DMS153 treated with DMSO at 0.1 percent for 48 hours (cell line): ENCODE data around the gene COL6A1.
"Not testable (repeated sequence)": the region's sequence is repeated elsewhere in the genome, so short reads cannot be mapped to it uniquely, and the experiment has no call there.

Source experiments
- DNase-seq: peaks from one replicate; lab custom pipeline; 2025; ENCODE audit not compliant: unreplicated experiment; lab: John Stamatoyannopoulos, UW

The COL6A1 gene

DNA sequence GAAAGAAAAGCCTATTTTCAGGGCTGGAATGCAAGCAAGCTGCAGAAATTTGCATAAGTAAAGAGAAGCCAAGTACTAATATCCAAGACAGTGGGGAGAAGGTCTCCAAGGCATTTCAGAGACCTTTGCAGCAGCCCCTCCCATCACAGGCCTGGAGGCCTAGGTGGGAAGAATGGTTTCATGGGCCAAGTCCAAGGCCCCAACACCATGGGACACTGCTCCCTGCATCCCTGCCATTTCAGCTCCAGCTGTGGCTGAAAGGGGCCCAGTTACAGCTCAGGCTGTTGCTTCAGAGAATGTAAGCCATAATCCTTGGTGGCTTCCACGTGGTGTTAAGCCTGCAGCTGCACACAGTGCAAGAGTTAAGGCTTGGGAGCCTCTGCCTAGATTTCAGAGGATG lies 16.9 kb upstream of the COL6A1 start:
- DNase-seq = no peak

DNA sequence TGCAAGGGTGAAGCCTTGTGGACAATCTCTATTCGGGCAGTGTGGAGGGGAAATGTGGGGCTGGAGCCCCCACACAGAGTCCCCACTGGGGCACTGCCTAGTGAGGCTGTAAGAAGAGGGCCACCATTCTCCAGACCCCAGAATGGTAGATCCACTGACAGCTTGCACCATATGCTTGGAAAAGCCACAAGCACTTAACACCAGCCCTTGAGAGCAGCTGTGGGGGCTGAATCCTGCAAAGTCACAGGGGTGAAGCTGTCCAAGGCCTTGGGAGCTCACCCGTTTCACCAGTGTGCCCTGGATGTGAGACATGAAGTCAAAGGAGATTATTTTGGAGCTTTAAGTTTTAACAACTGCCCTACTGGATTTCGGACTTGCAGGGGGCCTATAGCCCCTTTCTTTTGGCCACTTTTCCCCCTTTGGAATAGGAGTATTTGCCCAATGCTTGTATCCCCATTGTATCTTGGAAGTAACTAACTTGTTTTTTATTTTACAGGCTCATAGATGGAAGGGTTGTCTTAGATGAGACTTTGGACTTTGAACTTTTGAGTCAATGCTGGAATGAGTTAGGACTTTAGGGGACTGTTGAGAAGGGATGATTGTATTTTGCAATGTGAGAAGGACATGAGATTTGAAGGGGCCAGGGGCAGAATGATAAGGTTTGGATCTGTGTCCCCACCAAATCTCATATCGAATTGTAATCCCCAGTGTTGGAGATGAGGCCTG lies 16.3 kb upstream of the COL6A1 start:
- DNase-seq = no peak

DNA sequence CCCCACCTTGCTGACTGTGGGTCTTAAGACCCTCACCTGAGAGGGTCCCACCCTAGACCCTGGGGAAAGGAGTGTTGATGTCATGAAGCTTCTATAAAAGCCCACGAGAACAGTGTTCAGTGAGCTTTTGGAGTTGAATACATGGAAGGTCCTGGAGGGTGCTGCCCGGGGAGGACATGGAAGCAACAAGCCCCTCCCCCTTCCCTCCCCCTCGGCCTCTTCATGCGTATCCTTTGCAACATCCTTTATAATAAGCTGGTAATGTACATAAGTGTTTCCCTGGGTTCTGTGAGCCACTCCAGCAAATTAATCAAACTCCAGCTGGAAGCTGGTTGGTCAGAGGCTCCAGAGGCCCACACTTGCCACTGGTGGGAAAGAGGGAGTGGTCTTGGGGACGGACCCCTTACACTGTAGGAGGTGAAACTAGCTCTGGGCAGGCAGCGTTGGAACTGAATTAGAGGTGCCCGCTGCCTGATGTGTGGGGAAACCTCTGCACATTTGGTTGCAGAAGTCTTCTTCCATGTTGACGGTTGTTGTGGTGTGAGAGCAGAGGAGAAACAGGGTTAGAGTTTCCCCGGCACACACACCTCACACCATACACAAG lies 14.7 kb upstream of the COL6A1 start:
- no peak for DNase-seq

DNA sequence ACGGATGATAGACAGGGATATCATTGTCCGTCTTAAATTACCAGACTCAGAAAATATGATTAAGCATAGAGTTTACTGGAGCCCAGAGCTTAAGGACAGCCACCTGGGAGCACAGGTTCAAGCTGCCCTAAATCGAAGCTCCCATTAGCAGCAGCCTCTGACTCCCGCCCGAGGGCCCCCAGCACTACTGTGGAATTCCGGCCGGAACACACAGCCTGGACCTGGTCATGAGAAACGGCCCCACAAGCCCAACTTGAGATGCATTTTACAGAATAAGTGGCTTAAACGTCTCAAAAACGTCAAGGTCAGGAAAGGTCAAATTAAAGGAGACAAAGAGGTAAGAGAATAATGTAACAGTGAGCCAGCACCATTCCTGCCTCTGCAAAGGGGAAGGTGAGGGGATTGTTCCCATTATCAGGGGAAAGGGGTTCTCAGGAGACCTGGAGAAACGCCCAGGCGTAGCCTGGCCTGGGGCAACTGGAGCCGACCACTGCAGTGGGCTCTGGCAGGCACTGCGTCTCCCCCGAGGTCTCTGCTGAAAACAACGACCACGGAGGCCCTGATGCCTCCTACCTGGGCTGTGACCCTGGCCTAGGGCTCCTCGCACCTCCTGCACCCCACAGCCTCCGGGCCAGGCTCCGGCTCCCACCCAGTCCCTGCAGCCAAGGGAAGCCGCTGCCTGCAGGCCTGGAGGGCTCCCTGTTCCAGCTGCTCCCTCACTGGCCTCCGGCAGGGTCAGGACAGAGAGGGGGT lies 11.5 kb upstream of the COL6A1 start:
- no peak for DNase-seq

- peak; percentile 14 for DNase-seq
Observed at GRCh38 chr21:45970674-45971615, 10.6 kb upstream of the COL6A1 start.

DNA sequence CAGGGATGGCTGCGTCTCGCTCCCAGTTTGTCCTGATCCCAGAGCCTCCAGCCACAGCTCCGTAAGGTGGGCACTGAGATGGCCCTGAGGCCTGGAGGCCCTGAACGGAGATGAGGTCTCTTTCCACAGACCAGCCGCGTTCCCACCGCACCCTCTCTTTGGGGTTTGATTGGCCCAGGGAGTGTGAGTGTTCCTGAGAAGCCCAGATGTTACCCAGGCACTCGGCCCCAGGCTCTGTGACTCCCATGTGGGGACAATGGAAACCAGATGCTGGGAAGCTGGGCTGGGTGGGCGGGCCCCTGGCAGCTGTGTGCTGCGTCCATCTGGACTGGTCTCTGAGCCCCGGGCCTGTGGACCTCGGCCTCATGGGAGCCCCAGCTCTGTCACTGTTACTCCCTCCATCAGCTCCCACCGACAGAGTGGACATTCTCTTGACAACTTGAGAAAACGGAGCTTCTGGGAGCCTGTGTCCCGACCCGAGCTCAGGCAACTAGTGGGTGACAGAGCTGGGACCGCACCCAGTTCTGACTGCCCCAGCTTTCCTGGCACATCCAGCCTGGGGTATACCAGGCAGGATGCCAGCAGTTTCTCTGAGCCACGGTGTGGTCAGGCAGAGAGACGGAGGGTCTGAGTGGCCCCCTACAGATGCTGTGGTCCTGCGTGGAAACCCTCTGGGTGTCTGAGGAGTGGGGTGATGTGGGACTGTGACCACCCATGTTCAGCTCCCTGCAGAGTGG lies 9.8 kb upstream of the COL6A1 start:
- no peak for DNase-seq

DNA sequence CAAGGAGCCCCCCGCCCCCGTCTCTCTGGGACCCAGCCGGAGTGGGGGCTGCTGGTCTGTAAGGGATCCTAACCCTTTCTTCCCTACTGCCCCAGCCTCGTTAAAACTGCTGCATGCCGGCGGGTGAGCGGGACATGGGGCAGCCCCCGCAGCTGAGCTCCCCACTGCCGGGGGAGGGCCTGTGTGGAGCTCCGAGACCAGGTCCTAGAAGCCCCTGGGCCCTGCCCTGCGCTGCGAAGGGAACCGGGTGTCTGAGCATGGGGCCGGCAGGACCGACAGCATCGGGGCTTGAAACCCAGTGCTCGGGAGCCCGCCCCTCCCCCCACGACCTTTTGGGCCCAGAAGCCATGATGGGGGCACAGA lies 9.2 kb upstream of the COL6A1 start:
- DNase-seq = no peak

DNA sequence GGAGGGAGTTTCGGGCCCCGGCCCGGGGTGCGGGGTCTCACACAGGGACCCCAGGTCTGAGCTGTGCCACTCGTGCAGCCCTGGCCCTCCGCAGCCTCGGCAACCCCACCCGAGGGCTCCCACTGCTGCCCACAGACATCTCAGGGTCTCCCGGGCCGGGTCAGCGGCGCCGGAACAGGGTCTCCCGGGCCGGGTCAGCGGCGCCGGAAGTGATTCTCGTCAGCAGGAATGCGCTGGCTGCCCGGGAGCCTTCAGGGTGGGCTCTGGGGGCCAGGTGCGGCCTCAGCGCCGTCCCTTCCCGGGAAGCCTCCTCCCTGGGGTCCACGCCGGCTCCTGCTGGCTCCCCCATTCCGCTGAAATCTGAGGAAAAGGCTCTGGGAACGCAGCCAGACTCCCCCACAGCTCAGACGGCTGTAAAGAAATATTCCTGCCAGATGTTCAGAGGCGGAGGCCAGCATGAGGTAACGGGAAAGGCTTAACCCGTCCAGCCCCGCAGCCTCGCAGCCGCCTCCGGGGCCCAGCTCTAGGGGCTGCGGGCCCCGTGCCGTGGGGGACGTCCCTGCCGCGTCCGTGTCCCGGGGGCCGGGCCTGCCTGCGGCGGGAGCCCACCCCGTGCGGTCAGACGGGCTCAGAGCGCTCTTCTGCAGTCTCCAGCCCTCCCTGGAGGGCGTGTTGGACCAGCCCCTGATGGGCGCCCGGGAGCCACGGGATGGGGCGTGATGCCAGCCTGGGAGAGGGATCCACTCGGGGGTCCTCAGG lies 8.7 kb upstream of the COL6A1 start:
- no peak for DNase-seq

DNA sequence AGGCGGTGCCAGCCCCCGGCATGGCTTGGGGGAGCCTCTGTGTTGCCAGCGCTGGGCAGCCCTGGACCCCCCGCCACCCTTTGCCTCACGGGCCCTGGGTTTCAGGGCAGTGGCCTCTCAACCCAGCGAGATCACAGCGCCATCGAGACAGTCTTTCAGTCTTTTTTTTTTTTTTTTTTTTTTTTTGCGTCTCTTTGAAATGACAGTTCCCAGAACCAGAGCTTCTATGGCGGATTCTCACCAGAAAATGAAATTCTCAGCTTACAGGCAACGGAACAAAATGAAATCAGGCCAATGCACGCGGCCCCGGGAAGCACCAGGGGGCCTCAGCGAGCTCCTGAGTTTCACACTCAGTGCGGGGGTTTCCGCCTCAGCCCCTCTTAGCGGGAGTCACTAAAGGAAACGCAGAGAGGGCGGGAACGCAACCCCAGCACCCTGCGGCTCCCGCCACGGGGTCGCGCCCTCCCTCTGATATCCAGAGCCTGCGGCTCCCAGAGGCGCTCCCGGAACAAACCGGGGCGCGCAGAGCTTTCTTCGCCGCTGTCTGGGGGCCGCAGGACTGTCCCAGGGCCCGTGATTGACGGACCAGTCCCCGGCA lies 8.0 kb upstream of the COL6A1 start:
- no peak for DNase-seq

DNA sequence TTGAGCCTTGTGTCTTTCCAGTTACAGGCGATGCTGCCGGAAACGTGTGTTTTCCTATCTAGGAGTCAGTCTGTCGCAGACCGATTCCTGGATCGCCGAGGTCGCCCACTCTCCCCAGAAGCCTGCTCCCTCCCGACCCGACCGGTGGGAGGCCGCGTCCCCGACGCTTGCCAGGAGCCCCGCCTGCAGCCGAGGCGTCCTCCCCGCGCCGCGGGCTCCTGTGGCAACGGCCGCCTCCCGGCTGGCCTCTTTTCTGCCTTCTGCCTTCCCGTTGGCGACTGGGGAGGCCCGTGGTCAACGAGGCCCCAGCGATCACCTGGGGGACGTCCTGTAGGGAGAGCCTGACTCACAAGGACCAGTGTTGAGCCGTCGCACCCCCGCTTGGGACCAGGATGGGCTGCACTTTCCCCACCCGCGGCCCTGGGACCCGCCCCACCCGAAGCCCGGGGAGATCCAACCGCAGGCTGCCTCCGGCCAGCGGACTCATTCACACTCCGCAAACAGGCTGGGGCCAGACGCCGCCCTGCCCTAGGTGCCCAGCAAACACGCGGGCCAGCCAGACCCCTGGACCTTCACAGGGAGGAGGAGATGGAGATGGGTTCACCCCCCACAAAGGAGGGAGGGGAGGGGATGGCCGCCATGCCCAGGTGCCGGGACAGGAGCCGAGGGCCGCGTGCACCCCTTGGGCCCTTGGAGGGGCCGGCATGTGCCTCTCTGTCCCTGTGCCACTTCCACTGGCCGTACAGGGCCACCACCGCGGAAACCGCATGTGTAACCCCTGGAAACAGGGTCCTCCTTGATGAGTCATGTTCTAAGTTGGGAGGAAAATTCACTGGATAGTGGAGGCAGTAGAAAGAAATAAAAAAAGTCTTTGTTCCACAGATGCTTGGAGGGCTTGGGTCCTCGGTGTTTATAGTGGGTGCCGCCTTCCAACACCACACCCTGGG lies 7.2 kb upstream of the COL6A1 start:
- DNase-seq = no peak

DNA sequence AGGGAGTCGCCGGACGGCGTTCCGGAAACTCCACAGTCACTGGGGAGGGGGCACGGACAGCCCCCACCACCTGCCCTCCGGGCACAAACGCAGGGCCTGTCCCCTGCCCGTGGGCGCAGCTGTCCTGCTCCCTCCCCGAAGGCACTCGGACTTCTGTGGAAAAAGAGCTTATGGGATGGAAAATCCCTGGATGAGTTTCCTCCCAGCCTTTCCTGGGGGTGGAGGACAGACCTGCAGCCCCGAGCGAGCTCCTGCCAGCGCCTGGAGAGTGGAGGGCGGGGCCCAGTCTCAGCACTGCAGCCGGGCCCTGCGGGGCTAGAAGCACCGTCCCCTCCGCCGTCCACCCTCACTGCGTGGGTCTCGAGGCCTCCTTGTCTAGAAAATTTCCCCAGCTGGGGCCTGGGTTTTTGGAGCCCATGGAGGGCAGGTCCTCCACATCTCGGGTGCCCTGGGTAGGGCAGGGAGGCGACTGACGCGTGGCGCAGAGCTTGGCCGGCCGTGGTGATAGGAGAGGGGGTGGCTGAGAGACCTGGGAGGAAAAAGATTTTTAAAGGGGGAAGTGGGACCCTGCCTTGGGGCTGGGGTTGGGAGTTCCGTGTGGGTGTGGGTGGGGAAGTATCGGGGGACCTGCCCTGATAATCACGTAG lies 6.4 kb upstream of the COL6A1 start:
- DNase-seq = no peak

- not testable (repeated sequence) for DNase-seq
Observed at GRCh38 chr21:45975667-45976409, 5.7 kb upstream of the COL6A1 start.

GRCh38 chr21:45976701-45977311 lies 4.8 kb upstream of the COL6A1 start:
- DNase-seq = no peak

DNA sequence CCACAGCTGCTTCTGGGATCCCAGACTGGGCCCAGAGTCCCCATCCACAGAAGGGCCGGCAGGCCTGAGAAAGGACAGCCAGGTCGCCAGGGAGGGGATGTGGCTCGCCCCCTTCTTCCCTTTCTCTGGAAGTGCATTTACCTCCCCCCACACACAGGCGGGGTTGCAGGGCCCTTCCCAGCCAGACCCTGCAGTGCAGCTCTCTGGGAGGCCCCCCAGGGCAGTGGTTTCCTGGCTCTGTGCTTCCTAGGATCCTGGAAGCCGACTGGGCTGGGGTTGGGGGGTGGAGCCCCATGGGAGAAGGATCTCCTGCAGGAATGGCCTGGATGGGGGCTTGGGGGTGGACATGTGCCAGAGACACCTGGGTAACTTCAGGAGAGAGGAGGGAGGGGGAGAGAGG lies 4.2 kb upstream of the COL6A1 start:
- no peak for DNase-seq

- DNase-seq = no peak
Observed at GRCh38 chr21:45979141-45979631, 2.4 kb upstream of the COL6A1 start.

DNA sequence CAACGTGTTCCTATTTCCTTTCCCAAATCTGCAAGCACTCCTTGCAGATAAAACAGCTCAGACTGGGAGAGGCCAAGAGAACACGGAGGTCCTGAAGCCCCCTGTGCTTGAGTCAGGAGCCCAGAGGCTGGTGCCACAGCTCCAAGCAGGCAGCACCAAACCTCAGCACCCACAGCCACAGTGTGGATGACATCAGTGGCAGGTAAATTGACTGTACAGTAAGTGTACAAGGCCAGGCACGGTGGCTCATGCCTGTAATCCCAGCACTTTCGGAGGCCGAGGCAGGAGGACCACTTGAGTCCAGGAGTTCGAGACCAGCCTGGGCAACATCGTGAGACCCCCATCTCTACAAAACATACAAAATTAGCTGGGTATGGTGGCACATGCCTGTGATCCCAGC lies 1.9 kb upstream of the COL6A1 start:
- no peak for DNase-seq

- DNase-seq = no peak
Observed at GRCh38 chr21:45980271-45980670, 1.3 kb upstream of the COL6A1 start.
